ENCODE measurements around the gene ADM5. TPM values are rescaled to one million over a fixed set of nuclear protein-coding genes. Genes with fewer than 3 reads are reported as not detected.

The ADM5 gene
- total and polyA plus RNA-seq, 7 donors = 0.38 to 1.5 (median 0.58) TPM

GRCh38 chr19:49685845-49686332 lies 3.5 kb upstream of the ADM5 start:
- intact Hi-C loops (cut with DNase I) = loop anchor here in 1 of 2 donors (10.0 kb wide), 1 partner anchor 119 kb away; no protein-coding TSS in a partner anchor
- DNase-seq = no peak
- peaks cover 0 to 13% (median 0%) of the 10 kb centered on the region in 3 donors for H3K27me3 ChIP-seq (ENCODE audit: insufficient read depth in 3 of 3, low read length in 2 of 3)
- H3K4me1 ChIP-seq = peaks cover 24% of the 10 kb centered on the region
- H3K27ac ChIP-seq = no peak overlapping the region
- no peak for ATAC-seq
- peaks cover 5 to 71% of the 10 kb centered on the region in 2 donors for H3K36me3 ChIP-seq (ENCODE audit: insufficient read depth in 1 of 2, low read depth in 1 of 2)
- H3K9me3 ChIP-seq = no peaks in the 10 kb centered on the region
- H3K4me3 ChIP-seq = no peak overlapping the region
- no peak for TF ChIP-seq CTCF (IDR thresholded peaks at IDR 0.05)
- 55 to 63% (median 57%) methylated on average over 23 of the region's 23 CpGs for WGBS, 3 donors

GRCh38 chr19:49686503-49687088 lies 2.8 kb upstream of the ADM5 start:
- H3K36me3 ChIP-seq (ENCODE audit: insufficient read depth in 1 of 2, low read depth in 1 of 2) = peaks cover 5 to 64% of the 10 kb centered on the region in 2 donors
- WGBS, 3 donors = 70 to 78% (median 73%) methylated on average over 19 to 27 of the region's 27 CpGs
- H3K4me1 ChIP-seq = peaks cover 17% of the 10 kb centered on the region

GRCh38 chr19:49687150-49687549 lies 2.2 kb upstream of the ADM5 start:
- H3K27me3 ChIP-seq (ENCODE audit: insufficient read depth in 3 of 3, low read length in 2 of 3) = peaks cover 0 to 13% (median 0%) of the 10 kb centered on the region in 3 donors
- no peak for ATAC-seq
- H3K4me3 ChIP-seq = no peak overlapping the region
- intact Hi-C loops (cut with DNase I) = loop anchor here in 1 of 2 donors (10.0 kb wide), 1 partner anchor 118 kb away; no protein-coding TSS in a partner anchor
- no peak for DNase-seq
- H3K27ac ChIP-seq = no peak overlapping the region
- peaks cover 3 to 58% of the 10 kb centered on the region in 2 donors for H3K36me3 ChIP-seq (ENCODE audit: insufficient read depth in 1 of 2, low read depth in 1 of 2)
- peaks cover 13% of the 10 kb centered on the region for H3K4me1 ChIP-seq
- H3K9me3 ChIP-seq = no peaks in the 10 kb centered on the region
- 48 to 53% (median 50%) methylated on average over 12 of the region's 12 CpGs for WGBS, 3 donors
- TF ChIP-seq CTCF (IDR thresholded peaks at IDR 0.05) = no peak

More at GRCh38 chr19:49686503-49687088, 2.8 kb upstream of the ADM5 start:
- H3K9me3 ChIP-seq = no peaks in the 10 kb centered on the region
- H3K27me3 ChIP-seq (ENCODE audit: insufficient read depth in 3 of 3, low read length in 2 of 3) = peaks cover 0 to 13% (median 0%) of the 10 kb centered on the region in 3 donors
- DNase-seq (no peak), ATAC-seq (no peak)
- H3K4me3 ChIP-seq = no peak overlapping the region
- no peak overlapping the region for H3K27ac ChIP-seq
- intact Hi-C loops (cut with DNase I) = loop anchor here in 1 of 2 donors (10.0 kb wide), 1 partner anchor 118 kb away; no protein-coding TSS in a partner anchor
- no peak for TF ChIP-seq CTCF (IDR thresholded peaks at IDR 0.05)

- DNase-seq (no peak), ATAC-seq (no peak)
- no peaks in the 10 kb centered on the region for H3K9me3 ChIP-seq
- H3K4me1 ChIP-seq = peaks cover 13% of the 10 kb centered on the region
- WGBS, 3 donors = 60 to 63% (median 62%) methylated on average over 24 to 26 of the region's 26 CpGs
- H3K4me3 ChIP-seq = no peak overlapping the region
- H3K27me3 ChIP-seq (ENCODE audit: insufficient read depth in 3 of 3, low read length in 2 of 3) = peaks cover 0 to 13% (median 0%) of the 10 kb centered on the region in 3 donors
- TF ChIP-seq CTCF (IDR thresholded peaks at IDR 0.05) = no peak
- peaks cover 0 to 52% of the 10 kb centered on the region in 2 donors for H3K36me3 ChIP-seq (ENCODE audit: insufficient read depth in 1 of 2, low read depth in 1 of 2)
- H3K27ac ChIP-seq = no peak overlapping the region
- intact Hi-C loops (cut with DNase I) = loop anchor here in 1 of 2 donors (10.0 kb wide), 1 partner anchor 117 kb away; no protein-coding TSS in a partner anchor
Measured at GRCh38 chr19:49687566-49688316, 1.7 kb upstream of the ADM5 start.

Measured in psoas muscle (tissue), 8 donors.